Breast epithelium (tissue), 4 donors: ENCODE measurements around the gene ANKRD17. TPM values are rescaled to one million over a fixed set of nuclear protein-coding genes. Genes with fewer than 3 reads are reported as not detected.
"Not testable (repeated sequence)": the region's sequence is repeated elsewhere in the genome, so short reads cannot be mapped to it uniquely, and the experiment has no call there.

Experiments
- DNase-seq, 2 donors: peaks; one replicate each; pipeline ENCODE4 v3.0.0-alpha.2; 2019; ENCODE audit warnings: low spot score in 2 of 2
- H3K27ac ChIP-seq, 2 donors: fragments of 200-600 bp; sonication (generic) in 1 of 2; one replicate each; pipeline ENCODE4 v1.5.1; 2016 to 2019; ENCODE audit warnings: mild to moderate bottlenecking in 1 of 2
- H3K27me3 ChIP-seq, 2 donors: fragments of 200-600 bp; sonication (generic) in 1 of 2; one replicate each; pipeline versions ENCODE4 v1.5.1 to v1.6.0; 2017 to 2019; ENCODE audit warnings: control low read depth in 1 of 2, mild to moderate bottlenecking in 1 of 2
- H3K36me3 ChIP-seq: fragments of 200-600 bp; one replicate; pipeline ENCODE4 v1.5.1; 2019
- H3K4me1 ChIP-seq, 2 donors: fragments of 200-600 bp; sonication (generic); one replicate each; pipeline ENCODE4 v1.5.1; 2016 to 2019; ENCODE audit warnings: control low read depth in 1 of 2
- H3K4me3 ChIP-seq, 3 donors: fragments of 200-600 bp; sonication (generic); 1 replicate in 2 of 3; 2 replicates in 1 of 3; pipeline ENCODE4 v1.5.1; 2016 to 2019; ENCODE audit warnings: mild to moderate bottlenecking in 3 of 3, moderate library complexity in 2 of 3
- H3K9me3 ChIP-seq, 2 donors: fragments of 200-600 bp; sonication (generic) in 1 of 2; one replicate each; pipeline ENCODE4 v1.5.1; 2016 to 2019; ENCODE audit warnings: control low read depth in 1 of 2
- POLR2A ChIP-seq: fragments of 450-650 bp; IDR thresholded peaks from one replicate; pipeline ENCODE4 v1.6.1; 2016; ENCODE audit warnings: antibody characterized with exemption, mild to moderate bottlenecking, moderate library complexity
- POLR2AphosphoS5 ChIP-seq, 3 donors: sonication (generic); formaldehyde crosslinking; IDR thresholded peaks; one replicate each; pipeline ENCODE4 v1.6.1; 2017; ENCODE audit warnings: antibody characterized with exemption in 3 of 3
- intact Hi-C: fragments of 100-400 bp; cut with DNase I; formaldehyde crosslinking; loops from one replicate; pipeline ENCODE4 v1.15.1; 2023; ENCODE audit warnings: low total_unique reads
- total RNA-seq, 3 donors: library from RNA; depleted of rRNA; stranded (reverse); fragments of >200 nt; gene quantifications; one replicate each; pipeline ENCODE4 v1.1.0, GENCODE V29; 2016
- TF ChIP-seq, protein P1 (sequence below), 3 donors: fragments of 450-650 bp; IDR thresholded peaks; one replicate each; pipeline ENCODE4 v1.5.1; 2016 to 2017; ENCODE audit warnings: antibody characterized with exemption in 3 of 3, mild to moderate bottlenecking in 3 of 3, moderate library complexity in 3 of 3

Gene ANKRD17
- total RNA-seq, 3 donors from 2014 or later: 53.0 to 81.4 (median 69.2) TPM

GRCh38 chr4:73234712-73235111, 23.9 kb downstream of the ANKRD17 start:
- no peak for TF ChIP-seq POLR2AphosphoS5 (IDR thresholded peaks at IDR 0.05)
- TF ChIP-seq, protein P1, sequence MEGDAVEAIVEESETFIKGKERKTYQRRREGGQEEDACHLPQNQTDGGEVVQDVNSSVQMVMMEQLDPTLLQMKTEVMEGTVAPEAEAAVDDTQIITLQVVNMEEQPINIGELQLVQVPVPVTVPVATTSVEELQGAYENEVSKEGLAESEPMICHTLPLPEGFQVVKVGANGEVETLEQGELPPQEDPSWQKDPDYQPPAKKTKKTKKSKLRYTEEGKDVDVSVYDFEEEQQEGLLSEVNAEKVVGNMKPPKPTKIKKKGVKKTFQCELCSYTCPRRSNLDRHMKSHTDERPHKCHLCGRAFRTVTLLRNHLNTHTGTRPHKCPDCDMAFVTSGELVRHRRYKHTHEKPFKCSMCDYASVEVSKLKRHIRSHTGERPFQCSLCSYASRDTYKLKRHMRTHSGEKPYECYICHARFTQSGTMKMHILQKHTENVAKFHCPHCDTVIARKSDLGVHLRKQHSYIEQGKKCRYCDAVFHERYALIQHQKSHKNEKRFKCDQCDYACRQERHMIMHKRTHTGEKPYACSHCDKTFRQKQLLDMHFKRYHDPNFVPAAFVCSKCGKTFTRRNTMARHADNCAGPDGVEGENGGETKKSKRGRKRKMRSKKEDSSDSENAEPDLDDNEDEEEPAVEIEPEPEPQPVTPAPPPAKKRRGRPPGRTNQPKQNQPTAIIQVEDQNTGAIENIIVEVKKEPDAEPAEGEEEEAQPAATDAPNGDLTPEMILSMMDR (IDR thresholded peaks at IDR 0.05): no peak
- TF ChIP-seq POLR2A: no peak
- H3K36me3 ChIP-seq: no peaks in the 10 kb centered on the region
- DNase-seq: no peak
- H3K27me3 ChIP-seq: no peaks in the 10 kb centered on the region
- no peak overlapping the region for H3K27ac ChIP-seq
- no peaks in the 10 kb centered on the region for H3K9me3 ChIP-seq
- intact Hi-C loops: no loop called here
- H3K4me3 ChIP-seq: no peak overlapping the region
- no peaks in the 10 kb centered on the region for H3K4me1 ChIP-seq

DNA sequence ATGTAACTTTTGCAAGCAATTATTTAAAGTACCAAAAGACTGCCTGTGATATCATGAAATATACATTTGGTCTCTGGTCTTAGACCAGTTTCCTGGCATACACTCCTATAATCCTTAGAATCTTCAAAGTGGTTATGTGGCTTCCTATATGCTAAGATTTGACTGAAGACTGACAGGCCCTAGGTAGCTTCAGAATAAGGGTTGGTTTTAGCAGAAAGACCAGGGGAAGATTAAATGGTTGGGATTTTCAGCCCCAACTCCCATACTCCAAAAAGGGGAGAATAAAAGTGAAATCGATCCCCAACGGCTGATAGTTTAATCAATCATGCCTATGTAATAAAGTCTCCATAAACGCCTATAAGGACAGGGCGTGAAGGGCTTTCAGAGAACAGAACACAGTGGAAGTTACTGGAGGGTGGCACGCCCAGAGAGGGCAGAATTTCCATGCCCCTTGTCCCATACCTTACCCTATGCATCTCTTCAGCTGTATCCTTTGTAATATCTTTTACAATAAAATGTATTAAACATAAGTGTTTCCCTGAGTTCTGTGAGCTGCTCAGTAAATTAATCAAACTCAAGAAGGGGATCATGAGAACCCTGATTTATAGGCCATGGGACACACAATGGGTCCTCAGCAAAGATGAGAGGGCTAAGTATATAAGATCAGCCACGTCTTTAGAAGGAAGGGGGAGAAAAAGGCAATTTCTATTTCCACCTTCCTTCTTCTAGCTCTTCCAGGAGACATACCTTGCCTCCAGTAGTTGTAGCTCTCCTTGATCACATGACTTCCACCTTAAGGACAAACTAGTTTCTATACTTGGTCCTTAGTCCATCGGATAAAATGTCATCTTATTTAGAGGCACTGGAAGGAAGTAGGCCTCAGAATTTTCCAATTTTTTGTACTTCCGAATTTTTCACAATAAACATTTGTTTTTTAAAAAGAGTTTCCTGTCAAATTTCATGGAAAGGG, 26.8 kb downstream of the ANKRD17 start:
- Histone ChIP-seq H3K9me3 (no peaks in the 10 kb centered on the region), H3K27me3 (no peaks in the 10 kb centered on the region), H3K4me1 (no peaks in the 10 kb centered on the region), H3K27ac (no peak overlapping the region), H3K36me3 (no peaks in the 10 kb centered on the region), H3K4me3 (no peak overlapping the region)
- DNase-seq: no peak
- TF ChIP-seq, protein P1 (IDR thresholded peaks at IDR 0.05): no peak
- TF ChIP-seq POLR2AphosphoS5 (IDR thresholded peaks at IDR 0.05): no peak
- TF ChIP-seq POLR2A: no peak
- intact Hi-C loops: no loop called here

DNA sequence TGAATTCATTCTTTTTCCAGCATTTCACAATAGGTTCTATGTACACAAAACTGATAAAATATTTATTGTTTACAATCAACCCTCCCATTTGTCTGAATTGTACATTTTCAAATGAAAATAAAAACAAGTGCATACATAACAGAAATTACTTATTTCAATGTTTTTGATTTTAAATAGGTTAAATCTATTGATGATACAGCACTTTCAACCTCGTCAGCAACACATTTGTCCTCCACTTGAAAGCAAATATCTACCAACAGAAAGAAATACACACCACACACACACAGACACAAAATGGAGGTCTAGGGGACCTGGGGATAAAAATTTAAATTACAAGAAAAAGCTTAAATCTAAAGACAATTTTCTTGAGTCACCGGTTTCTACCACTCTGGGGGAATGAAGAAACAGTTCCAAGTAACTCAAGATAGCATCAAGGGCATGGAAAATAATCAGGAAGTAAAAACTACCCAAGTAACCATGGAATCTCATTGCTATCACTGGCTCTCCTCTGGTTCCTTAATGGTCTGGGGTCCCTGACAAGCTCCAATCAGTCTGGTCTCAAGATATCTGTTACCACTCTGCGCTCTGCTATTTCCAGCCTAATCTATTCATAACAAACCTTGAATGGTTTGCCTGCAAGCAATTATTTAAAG, 27.6 kb downstream of the ANKRD17 start:
- no peaks in the 10 kb centered on the region for H3K9me3 ChIP-seq
- no peak for DNase-seq
- no peak overlapping the region for H3K27ac ChIP-seq
- H3K27me3 ChIP-seq: no peaks in the 10 kb centered on the region
- H3K4me1 ChIP-seq: no peaks in the 10 kb centered on the region
- no peak overlapping the region for H3K4me3 ChIP-seq
- intact Hi-C loops: no loop called here
- no peaks in the 10 kb centered on the region for H3K36me3 ChIP-seq
- TF ChIP-seq, protein P1 (IDR thresholded peaks at IDR 0.05): no peak
- TF ChIP-seq POLR2AphosphoS5 (IDR thresholded peaks at IDR 0.05) (no peak), POLR2A (no peak)

GRCh38 chr4:73228800-73229199, 29.8 kb downstream of the ANKRD17 start:
- intact Hi-C loops: not testable (repeated sequence)

GRCh38 chr4:73224886-73225285, 33.7 kb downstream of the ANKRD17 start:
- Histone ChIP-seq H3K27ac (no peak overlapping the region), H3K9me3 (no peaks in the 10 kb centered on the region), H3K27me3 (no peaks in the 10 kb centered on the region), H3K36me3 (no peaks in the 10 kb centered on the region), H3K4me3 (no peak overlapping the region), H3K4me1 (peaks cover 0 to 4% of the 10 kb centered on the region in 2 donors)
- TF ChIP-seq POLR2A: no peak
- TF ChIP-seq, protein P1 (IDR thresholded peaks at IDR 0.05): no peak
- TF ChIP-seq POLR2AphosphoS5 (IDR thresholded peaks at IDR 0.05): no peak
- no peak for DNase-seq
- intact Hi-C loops: no loop called here

More at GRCh38 chr4:73228800-73229199, 29.8 kb downstream of the ANKRD17 start:
- not testable (repeated sequence) for H3K4me1 ChIP-seq, DNase-seq, H3K27ac ChIP-seq, H3K9me3 ChIP-seq, H3K27me3 ChIP-seq, H3K36me3 ChIP-seq, H3K4me3 ChIP-seq
